HEK293 (cell line): ENCODE results near the gene RBFOX2.

Experiments used
- CTCF ChIA-PET: fragments of 350-600 bp; formaldehyde crosslinking; extraction: SDS; loops from one replicate; lab custom pipeline; 2021; ENCODE audit warnings: antibody characterized with exemption; lab: Yijun Ruan, JAX
- POLR2A ChIA-PET: fragments of 300-600 bp; formaldehyde crosslinking; extraction: SDS; loops from one replicate; lab custom pipeline; 2020; ENCODE audit warnings: antibody characterized with exemption, inconsistent platforms; lab: Yijun Ruan, JAX
- H3K27ac ChIP-seq: fragments of 200-500 bp; sonication (Bioruptor generic); 2 replicates; pipeline ENCODE4 v1.5.1; 2014; ENCODE audit warnings: low read depth, low read length, control low read depth, inconsistent platforms; ENCODE audit errors: extremely low read depth
- H3K36me3 ChIP-seq, 2 experiments: fragments of 200-500 bp in 1 of 2; sonication (Bioruptor generic) in 1 of 2; 1 replicate in 1 of 2; 2 replicates in 1 of 2; pipeline ENCODE4 v1.5.1; 2014 to 2017; ENCODE audit warnings: inconsistent platforms in 2 of 2, low read length in 2 of 2; ENCODE audit not compliant: control insufficient read depth in 2 of 2, insufficient read depth in 1 of 2
- H3K4me1 ChIP-seq: fragments of 200-500 bp; sonication (Bioruptor generic); 2 replicates; pipeline ENCODE4 v1.5.1; 2014; ENCODE audit warnings: mild to moderate bottlenecking, low read length, inconsistent platforms; ENCODE audit not compliant: control insufficient read depth, insufficient read depth
- H3K4me3 ChIP-seq: 2 replicates; pipeline ENCODE4 v1.5.1; 2011; ENCODE audit warnings: low read depth, mild to moderate bottlenecking, control low read depth, low read length, moderate library complexity
- H3K9me3 ChIP-seq: fragments of 200-500 bp; sonication (Bioruptor generic); 2 replicates; pipeline ENCODE4 v1.5.1; 2014; ENCODE audit warnings: low read depth, low read length, inconsistent platforms; ENCODE audit not compliant: control insufficient read depth, insufficient read depth
- BCL11A ChIP-seq: fragments of 450-650 bp; formaldehyde crosslinking; IDR thresholded peaks from 2 replicates; pipeline ENCODE4 v1.5.1; 2016; ENCODE audit warnings: low read depth, missing biosample characterization, missing genetic modification characterization
- EGR2 ChIP-seq: fragments of 450-650 bp; formaldehyde crosslinking; IDR thresholded peaks from 2 replicates; pipeline ENCODE4 v1.5.1; 2016; ENCODE audit warnings: low read depth, missing biosample characterization, missing genetic modification characterization
- FEZF1 ChIP-seq: fragments of 450-650 bp; formaldehyde crosslinking; IDR thresholded peaks from 2 replicates; pipeline ENCODE4 v1.5.1; 2016; ENCODE audit warnings: missing biosample characterization, missing genetic modification characterization
- GFI1B ChIP-seq: fragments of 450-650 bp; formaldehyde crosslinking; IDR thresholded peaks from 2 replicates; pipeline ENCODE4 v1.5.1; 2016; ENCODE audit warnings: missing biosample characterization, missing genetic modification characterization
- IKZF3 ChIP-seq: fragments of 450-650 bp; IDR thresholded peaks from 2 replicates; pipeline ENCODE4 v1.5.0; 2018; ENCODE audit warnings: missing biosample characterization, mild to moderate bottlenecking, missing genetic modification characterization, moderate library complexity
- KLF16 ChIP-seq: fragments of 450-650 bp; formaldehyde crosslinking; IDR thresholded peaks from 2 replicates; pipeline ENCODE4 v1.5.1; 2017; ENCODE audit warnings: missing biosample characterization, missing genetic modification characterization
- KLF9 ChIP-seq: fragments of 450-650 bp; formaldehyde crosslinking; IDR thresholded peaks from 2 replicates; pipeline ENCODE4 v1.5.1; 2016; ENCODE audit warnings: missing biosample characterization, missing genetic modification characterization, low read depth
- SP7 ChIP-seq: fragments of 450-650 bp; formaldehyde crosslinking; IDR thresholded peaks from 2 replicates; pipeline ENCODE4 v1.5.1; 2016; ENCODE audit warnings: missing biosample characterization, missing genetic modification characterization
- TRIM28 ChIP-seq: IDR thresholded peaks from 2 replicates; pipeline ENCODE4 v1.6.1; 2011; ENCODE audit warnings: low read length, control low read depth, borderline replicate concordance
- WT1 ChIP-seq: fragments of 450-650 bp; formaldehyde crosslinking; IDR thresholded peaks from 2 replicates; pipeline ENCODE4 v1.5.1; 2016; ENCODE audit warnings: missing biosample characterization, missing genetic modification characterization
- ZBTB17 ChIP-seq: fragments of 450-650 bp; formaldehyde crosslinking; IDR thresholded peaks from 2 replicates; pipeline ENCODE4 v1.5.1; 2016; ENCODE audit warnings: missing biosample characterization, missing genetic modification characterization
- ZBTB20 ChIP-seq: fragments of 450-650 bp; formaldehyde crosslinking; IDR thresholded peaks from 2 replicates; pipeline ENCODE4 v1.5.1; 2016; ENCODE audit warnings: missing biosample characterization, missing genetic modification characterization
- ZBTB26 ChIP-seq: fragments of 450-650 bp; formaldehyde crosslinking; optimal IDR thresholded peaks from 2 replicates; pipeline ENCODE3; 2016; ENCODE audit warnings: missing biosample characterization, mild to moderate bottlenecking, missing genetic modification characterization
- ZBTB6 ChIP-seq: fragments of 450-650 bp; formaldehyde crosslinking; IDR thresholded peaks from 2 replicates; pipeline ENCODE4 v1.5.1; 2017; ENCODE audit warnings: missing biosample characterization, missing genetic modification characterization
- ZBTB8A ChIP-seq: fragments of 450-650 bp; formaldehyde crosslinking; IDR thresholded peaks from 2 replicates; pipeline ENCODE4 v1.5.1; 2016; ENCODE audit warnings: missing biosample characterization, missing genetic modification characterization
- ZFP37 ChIP-seq: fragments of 450-650 bp; formaldehyde crosslinking; IDR thresholded peaks from 2 replicates; pipeline ENCODE4 v1.5.1; 2016; ENCODE audit warnings: missing biosample characterization, missing genetic modification characterization
- ZIC2 ChIP-seq: fragments of 450-650 bp; formaldehyde crosslinking; IDR thresholded peaks from 2 replicates; pipeline ENCODE4 v1.5.1; 2016; ENCODE audit warnings: missing biosample characterization, missing genetic modification characterization
- ZNF19 ChIP-seq: fragments of 450-650 bp; formaldehyde crosslinking; IDR thresholded peaks from 2 replicates; pipeline ENCODE4; 2016; ENCODE audit warnings: missing biosample characterization, missing genetic modification characterization, low read depth
- ZNF404 ChIP-seq: fragments of 450-650 bp; formaldehyde crosslinking; IDR thresholded peaks from 2 replicates; pipeline ENCODE4 v1.5.1; 2017; ENCODE audit warnings: missing biosample characterization, missing genetic modification characterization
- ZNF416 ChIP-seq: fragments of 450-650 bp; formaldehyde crosslinking; IDR thresholded peaks from 2 replicates; pipeline ENCODE4 v1.5.1; 2016; ENCODE audit warnings: missing biosample characterization, missing genetic modification characterization
- ZNF529 ChIP-seq: fragments of 450-650 bp; formaldehyde crosslinking; IDR thresholded peaks from 2 replicates; pipeline ENCODE4 v1.5.1; 2017; ENCODE audit warnings: missing genetic modification characterization, missing biosample characterization; ENCODE audit not compliant: insufficient replicate concordance
- ZNF623 ChIP-seq: fragments of 450-650 bp; formaldehyde crosslinking; IDR thresholded peaks from 2 replicates; pipeline ENCODE4 v1.5.1; 2016; ENCODE audit warnings: missing biosample characterization, missing genetic modification characterization
- ZNF664 ChIP-seq: fragments of 450-650 bp; formaldehyde crosslinking; IDR thresholded peaks from 2 replicates; pipeline ENCODE4 v1.5.1; 2016; ENCODE audit warnings: missing biosample characterization, missing genetic modification characterization
- TF ChIP-seq, protein P1 (sequence below): fragments of 450-650 bp; formaldehyde crosslinking; IDR thresholded peaks from 2 replicates; pipeline ENCODE4 v1.5.1; 2016; ENCODE audit warnings: missing biosample characterization, missing genetic modification characterization
- TF ChIP-seq, protein P2 (sequence below): fragments of 450-650 bp; formaldehyde crosslinking; IDR thresholded peaks from 2 replicates; pipeline ENCODE4 v1.5.1; 2016; ENCODE audit warnings: missing biosample characterization, missing genetic modification characterization

Gene RBFOX2

DNA sequence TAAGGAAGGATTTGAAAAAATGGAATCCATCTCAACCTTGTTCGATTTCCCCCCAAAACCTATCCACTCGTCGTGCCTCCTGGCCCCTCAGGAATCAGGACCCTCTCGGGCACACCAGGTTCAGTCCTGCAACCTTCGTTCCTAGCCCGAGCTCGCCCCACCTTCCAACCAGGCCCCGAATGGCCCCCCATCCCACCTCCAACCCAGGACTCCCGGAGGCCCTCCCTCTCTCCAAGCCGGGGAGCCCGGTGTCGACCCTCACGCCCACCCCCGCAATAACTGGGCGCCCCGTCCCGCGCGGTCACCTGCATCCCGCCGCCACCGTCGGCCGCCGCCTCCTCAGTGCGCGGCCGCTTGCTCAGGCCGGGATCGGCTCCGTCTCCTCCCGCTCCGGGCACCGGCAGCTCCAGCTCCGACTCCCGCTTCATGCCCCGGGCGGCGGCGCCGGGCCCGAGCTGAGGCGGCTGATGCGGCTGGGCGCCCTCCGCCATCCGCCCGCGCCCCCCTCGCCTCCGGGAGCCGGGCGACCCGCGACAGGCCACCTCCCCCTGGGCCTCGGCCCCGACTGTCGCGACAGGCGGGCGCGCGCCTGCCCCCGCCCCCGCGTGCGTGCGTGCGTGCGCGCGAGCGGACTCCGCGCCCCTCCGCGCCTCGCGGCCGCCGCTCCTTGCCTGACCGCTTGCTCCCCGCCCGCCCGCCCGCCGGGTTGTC lies 534 bp downstream of the RBFOX2 start (continued):
- peak; percentile 39; the same call in 1 of the 2 replicates for TF ChIP-seq KLF9 (tag by site-specific recombination)
- TF ChIP-seq TRIM28: no peak
- TF ChIP-seq ZBTB26 (tag by site-specific recombination): peak; percentile 80
- peak; percentile 38; the same call in 1 of the 2 replicates for TF ChIP-seq KLF16 (tag by site-specific recombination)
- peak; percentile 55 for TF ChIP-seq ZBTB8A
- TF ChIP-seq ZBTB17 (tag by site-specific recombination): peak; percentile 91

- POLR2A ChIA-PET: interaction anchor here (1.5 to 3.1 kb wide), 4 partner anchors 9 to 45 kb away, joined by 3 to 26 read pairs (median 6); no protein-coding TSS in a partner anchor
These were observed 1.1 kb downstream of the RBFOX2 start for GRCh38 chr22:36027579-36027934.

DNA sequence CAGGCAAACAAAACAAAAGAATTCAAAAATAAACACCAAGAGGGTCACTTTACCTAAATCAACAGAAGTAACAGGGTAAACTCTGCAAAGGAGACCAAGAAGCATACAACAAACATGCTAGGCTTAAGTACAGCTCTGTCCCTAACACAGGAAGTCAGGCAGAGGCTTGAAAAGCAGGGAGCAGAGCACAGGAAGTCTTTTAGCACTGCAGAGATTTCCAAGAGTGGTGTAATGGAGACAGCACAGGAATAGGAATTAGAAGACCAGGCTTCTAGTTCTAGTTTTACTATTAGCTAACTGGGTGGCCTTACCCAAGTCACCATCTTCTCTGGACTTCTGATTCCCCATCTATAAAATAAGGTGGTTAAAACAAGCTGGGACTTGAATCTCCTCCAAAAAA lies 1.9 kb downstream of the RBFOX2 start:
- POLR2A ChIA-PET: interaction anchor here (1.5 to 3.1 kb wide), 3 partner anchors 8 to 44 kb away, joined by 3 to 26 read pairs (median 6); no protein-coding TSS in a partner anchor
- H3K27ac ChIP-seq: peak overlapping the region; percentile 39; the same call in 1 of the 2 replicates
- H3K36me3 ChIP-seq: peaks cover 0 to 7% of the 10 kb centered on the region in 2 experiments; a peak in 2 of 3 replicates
- CTCF ChIA-PET: interaction anchor here (0.6 to 2.9 kb wide), 4 partner anchors 39 to 400 kb away, joined by 3 to 41 read pairs (median 6); no protein-coding TSS in a partner anchor
- TF ChIP-seq ZBTB6 (tag by site-specific recombination) (no peak), GFI1B (0 out of 2 replicates have a peak, but pooled peaks have one; percentile 33), ZNF19 (tag by site-specific recombination) (no peak), ZNF623 (tag by site-specific recombination) (no peak), SP7 (0 out of 2 replicates have a peak, but pooled peaks have one; percentile 10), ZBTB20 (tag by site-specific recombination) (no peak), ZNF529 (tag by site-specific recombination) (no peak)
- peak overlapping the region; percentile 84 for H3K4me3 ChIP-seq
- no peaks in the 10 kb centered on the region for H3K9me3 ChIP-seq
- peaks cover 13% of the 10 kb centered on the region for H3K4me1 ChIP-seq

More at GRCh38 chr22:36027579-36027934, 1.1 kb downstream of the RBFOX2 start:
- Histone ChIP-seq H3K4me3 (peak overlapping the region; percentile 84), H3K27ac (peak overlapping the region; percentile 77; the same call in 1 of the 2 replicates), H3K4me1 (peaks cover 11% of the 10 kb centered on the region), H3K36me3 (peaks cover 0 to 7% of the 10 kb centered on the region in 2 experiments; a peak in 2 of 3 replicates), H3K9me3 (no peaks in the 10 kb centered on the region)
- CTCF ChIA-PET: interaction anchor here (0.7 to 2.9 kb wide), 3 partner anchors 38 to 240 kb away, joined by 3 to 41 read pairs (median 4); no protein-coding TSS in a partner anchor
- no peak for TF ChIP-seq ZNF404 (tag by site-specific recombination)
- peak; percentile 67; the same call in 1 of the 2 replicates for TF ChIP-seq WT1
- peak; percentile 92 for TF ChIP-seq FEZF1 (tag by site-specific recombination)
- TF ChIP-seq IKZF3 (tag by site-specific recombination): peak; percentile 15; the same call in 1 of the 2 replicates

DNA sequence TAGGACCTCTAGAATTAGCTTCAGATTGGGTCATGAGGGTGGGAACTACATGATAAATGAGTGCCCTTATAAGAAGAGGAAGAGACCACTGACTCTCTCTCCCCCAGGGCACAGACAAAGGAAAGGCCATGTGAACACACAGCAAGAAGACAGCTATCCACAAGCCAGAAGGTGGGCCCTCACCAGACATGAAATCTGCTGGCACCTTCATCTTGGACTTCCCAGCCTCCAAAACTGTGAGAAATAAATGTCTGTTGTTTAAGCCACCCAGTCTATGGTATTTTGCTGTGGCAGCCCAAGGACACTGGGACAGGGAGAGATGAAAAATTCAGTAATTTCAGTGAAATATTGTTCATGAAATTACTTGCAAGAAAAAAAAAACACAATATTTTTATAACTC lies 5.9 kb downstream of the RBFOX2 start:
- no peak overlapping the region for H3K27ac ChIP-seq
- H3K4me1 ChIP-seq: peaks cover 21% of the 10 kb centered on the region
- no peak overlapping the region for H3K4me3 ChIP-seq
- H3K36me3 ChIP-seq: peaks cover 0 to 7% of the 10 kb centered on the region in 2 experiments; a peak in 2 of 3 replicates
- CTCF ChIA-PET: interaction anchor here (4.4 kb wide), 1 partner anchor 43 kb away, joined by 36 read pairs; no protein-coding TSS in a partner anchor
- H3K9me3 ChIP-seq: no peaks in the 10 kb centered on the region
- POLR2A ChIA-PET: interaction anchor here (1.2 kb wide), 1 partner anchor 43 kb away, joined by 3 read pairs; no protein-coding TSS in a partner anchor
- TF ChIP-seq, protein P1, sequence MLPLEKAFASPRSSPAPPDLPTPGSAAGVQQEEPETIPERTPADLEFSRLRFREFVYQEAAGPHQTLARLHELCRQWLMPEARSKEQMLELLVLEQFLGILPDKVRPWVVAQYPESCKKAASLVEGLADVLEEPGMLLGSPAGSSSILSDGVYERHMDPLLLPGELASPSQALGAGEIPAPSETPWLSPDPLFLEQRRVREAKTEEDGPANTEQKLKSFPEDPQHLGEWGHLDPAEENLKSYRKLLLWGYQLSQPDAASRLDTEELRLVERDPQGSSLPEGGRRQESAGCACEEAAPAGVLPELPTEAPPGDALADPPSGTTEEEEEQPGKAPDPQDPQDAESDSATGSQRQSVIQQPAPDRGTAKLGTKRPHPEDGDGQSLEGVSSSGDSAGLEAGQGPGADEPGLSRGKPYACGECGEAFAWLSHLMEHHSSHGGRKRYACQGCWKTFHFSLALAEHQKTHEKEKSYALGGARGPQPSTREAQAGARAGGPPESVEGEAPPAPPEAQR (tag by site-specific recombination): no peak
- TF ChIP-seq EGR2 (tag by site-specific recombination): no peak
- TF ChIP-seq ZIC2 (tag by site-specific recombination): no peak
- no peak for TF ChIP-seq ZNF664
- no peak for TF ChIP-seq ZNF416 (tag by site-specific recombination)
- peak; percentile 86; the same call in 1 of the 2 replicates for TF ChIP-seq ZFP37 (tag by site-specific recombination)
- TF ChIP-seq BCL11A (tag by site-specific recombination): no peak
- TF ChIP-seq, protein P2, sequence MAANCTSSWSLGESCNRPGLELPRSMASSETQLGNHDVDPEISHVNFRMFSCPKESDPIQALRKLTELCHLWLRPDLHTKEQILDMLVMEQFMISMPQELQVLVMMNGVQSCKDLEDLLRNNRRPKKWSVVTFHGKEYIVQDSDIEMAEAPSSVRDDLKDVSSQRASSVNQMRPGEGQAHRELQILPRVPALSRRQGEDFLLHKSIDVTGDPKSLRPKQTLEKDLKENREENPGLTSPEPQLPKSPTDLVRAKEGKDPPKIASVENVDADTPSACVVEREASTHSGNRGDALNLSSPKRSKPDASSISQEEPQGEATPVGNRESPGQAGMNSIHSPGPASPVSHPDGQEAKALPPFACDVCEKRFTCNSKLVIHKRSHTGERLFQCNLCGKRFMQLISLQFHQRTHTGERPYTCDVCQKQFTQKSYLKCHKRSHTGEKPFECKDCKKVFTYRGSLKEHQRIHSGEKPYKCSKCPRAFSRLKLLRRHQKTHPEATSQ: no peak
